Retinal pigment epithelial cell (primary cell): ENCODE results near the gene HOXC4.

ENCODE experiments used
- DNase-seq: peaks from one replicate; pipeline ENCODE4 v3.0.0-alpha.2; 2010; ENCODE audit warnings: low read depth
- H3K4me3 ChIP-seq: 2 replicates; pipeline ENCODE4 v1.5.1; 2011; ENCODE audit warnings: mild to moderate bottlenecking, low read length, control low read depth, moderate library complexity
- CTCF ChIP-seq: conservative IDR thresholded peaks from 2 replicates; pipeline ENCODE4 v1.5.1; 2011; ENCODE audit warnings: low read depth, low read length, control low read depth, inconsistent platforms

Gene HOXC4

DNA sequence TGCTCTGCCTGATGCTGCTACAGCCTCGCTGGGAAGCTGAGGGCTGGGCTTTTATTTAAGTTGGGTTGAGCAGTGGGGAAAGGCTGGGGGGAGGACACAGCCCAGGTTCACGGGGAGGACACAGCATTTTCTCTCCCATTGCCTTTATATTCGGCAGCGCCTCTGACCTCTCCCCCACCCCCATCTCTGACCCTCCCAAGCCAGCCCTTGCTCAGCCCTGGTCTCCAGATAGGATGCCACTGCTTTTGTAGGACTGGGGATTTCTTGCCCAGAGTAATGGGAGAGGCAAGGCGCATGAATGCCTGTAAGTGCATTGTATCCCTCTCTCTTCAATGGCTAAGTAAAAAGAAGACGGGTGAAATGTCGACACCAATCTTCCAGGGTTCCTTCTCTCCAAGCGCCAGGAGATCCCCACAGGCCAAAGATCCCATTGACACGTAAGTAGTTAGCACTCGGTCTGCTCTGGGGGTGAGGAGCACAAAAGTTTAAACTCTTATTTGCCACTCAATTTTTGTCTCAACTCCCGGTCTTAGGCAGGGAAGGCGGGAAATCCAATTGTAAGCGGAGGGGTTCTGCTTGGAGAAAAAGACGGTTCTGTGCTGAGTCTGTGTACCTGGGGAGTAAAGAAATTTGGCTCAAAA, 4.6 kb downstream of the HOXC4 start:
- TF ChIP-seq CTCF: no peak
- no peak overlapping the region for H3K4me3 ChIP-seq
- DNase-seq: no peak

DNA sequence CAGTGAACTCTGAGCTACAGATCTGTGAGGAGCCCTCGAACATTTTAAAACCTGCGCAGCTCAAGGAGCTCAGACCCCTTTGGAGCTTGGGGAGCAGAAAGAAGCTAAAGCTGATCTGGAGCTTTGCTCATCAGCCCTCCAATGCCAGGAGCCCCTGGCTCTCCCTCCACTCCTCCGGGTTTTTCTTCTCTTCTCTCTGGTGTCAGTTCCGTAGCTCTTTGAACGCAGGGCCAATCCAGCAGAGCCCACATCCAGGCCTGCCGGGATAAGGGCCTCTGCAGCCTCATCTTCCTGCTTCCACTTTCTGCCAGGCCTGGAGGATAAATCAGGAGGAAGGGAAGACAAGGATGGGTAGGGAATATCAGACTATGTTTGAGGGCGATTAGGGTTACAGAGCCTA, 6.0 kb downstream of the HOXC4 start:
- H3K4me3 ChIP-seq: no peak overlapping the region
- TF ChIP-seq CTCF: no peak
- DNase-seq: no peak

DNA sequence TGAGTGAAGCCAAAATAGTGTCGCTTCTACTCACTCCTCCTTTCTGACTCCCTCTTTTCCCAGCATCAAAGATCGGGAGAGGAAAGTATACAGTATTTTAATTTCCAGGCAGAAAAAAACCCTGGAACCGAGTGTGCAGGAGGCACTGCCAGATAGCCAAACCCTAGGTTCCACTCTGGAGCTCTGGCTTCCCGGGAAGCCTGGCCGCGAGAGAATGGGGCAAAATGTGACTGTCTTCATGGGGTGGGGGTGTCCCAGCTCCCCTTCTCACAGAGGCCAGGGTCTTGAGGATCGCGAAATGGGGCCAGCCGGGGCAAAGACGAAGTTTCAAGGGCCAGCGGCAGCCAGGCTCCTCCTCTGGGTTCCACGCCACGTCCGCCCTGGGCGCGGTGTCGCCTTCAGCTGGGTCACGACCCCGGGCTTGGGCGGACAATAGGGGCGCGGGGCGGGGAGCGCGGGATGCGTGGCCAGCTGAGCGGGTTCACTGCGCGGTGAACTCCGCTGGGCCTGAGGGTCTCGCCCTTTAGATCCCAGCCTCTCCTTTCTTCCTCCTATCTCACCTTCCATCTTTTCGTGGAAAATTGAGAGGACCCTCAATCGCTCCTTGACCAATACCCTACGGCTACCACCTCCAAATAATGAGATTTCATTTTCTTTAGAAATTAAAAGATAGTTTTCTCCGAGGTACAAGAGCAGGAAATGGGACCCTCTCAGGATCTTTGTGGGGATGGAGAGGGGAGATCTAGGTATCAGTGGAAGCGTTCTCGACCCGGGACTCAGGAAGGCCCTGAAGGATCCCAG, 6.7 kb downstream of the HOXC4 start:
- no peak for TF ChIP-seq CTCF
- H3K4me3 ChIP-seq: no peak overlapping the region
- no peak for DNase-seq

DNA sequence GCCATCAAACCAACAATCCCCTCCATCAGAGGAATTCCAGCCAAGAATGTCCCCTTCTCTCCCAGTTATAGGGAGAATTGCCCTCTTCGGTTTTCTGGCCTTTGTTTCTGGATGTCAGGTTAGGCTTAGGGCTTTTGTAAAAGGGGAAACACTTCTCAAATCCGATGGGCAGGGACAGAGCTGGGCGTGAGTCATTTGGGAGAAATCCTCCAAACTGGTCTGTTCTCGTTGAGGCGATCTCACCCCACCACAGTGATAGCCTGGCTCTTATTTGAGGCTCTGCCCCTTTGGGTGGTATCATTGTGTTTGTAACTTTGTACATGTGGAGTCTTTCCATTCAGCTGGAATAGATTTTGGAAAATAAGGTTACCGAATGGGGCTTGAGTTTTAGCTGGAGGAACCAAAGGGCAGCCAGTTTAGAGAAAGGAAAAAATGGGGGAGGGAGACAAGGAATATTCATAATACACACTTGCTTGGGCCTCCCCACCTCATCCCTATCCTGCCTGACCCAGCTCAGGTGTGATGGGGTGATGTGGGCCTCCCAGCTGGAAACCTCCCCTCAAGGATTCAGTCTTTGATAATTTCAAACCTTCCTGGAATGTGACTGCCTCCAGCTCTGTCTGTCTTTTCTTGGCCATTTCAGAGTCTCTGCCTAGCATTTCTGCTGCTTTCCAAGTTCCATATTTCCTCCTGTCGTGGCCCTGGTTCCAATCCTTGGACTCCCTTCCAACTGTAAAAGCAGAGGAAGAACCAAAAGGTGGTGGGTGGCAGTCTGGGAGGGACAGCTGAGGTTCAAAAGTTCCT, 7.5 kb downstream of the HOXC4 start:
- no peak for DNase-seq
- no peak for TF ChIP-seq CTCF
- H3K4me3 ChIP-seq: no peak overlapping the region

DNA sequence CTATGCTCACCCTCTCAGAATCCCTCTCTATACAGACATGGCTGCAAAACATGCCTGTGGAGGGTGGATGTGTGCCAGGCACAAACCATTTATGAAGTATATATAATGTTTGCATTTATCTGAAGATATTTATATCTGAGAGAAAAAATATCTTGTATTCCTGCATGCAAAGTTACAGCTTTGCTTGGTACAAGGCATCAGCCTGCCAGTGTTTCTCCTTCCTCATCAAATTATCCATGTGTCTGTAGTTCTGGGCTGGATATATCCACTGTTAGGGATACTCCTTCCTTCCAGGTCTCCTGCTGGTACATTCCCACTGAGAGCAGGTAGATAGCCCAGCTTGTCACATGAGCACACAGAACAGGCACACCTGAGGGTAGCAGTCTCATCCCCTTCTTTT, 12.0 kb downstream of the HOXC4 start:
- DNase-seq: no peak
- no peak overlapping the region for H3K4me3 ChIP-seq
- no peak for TF ChIP-seq CTCF

DNA sequence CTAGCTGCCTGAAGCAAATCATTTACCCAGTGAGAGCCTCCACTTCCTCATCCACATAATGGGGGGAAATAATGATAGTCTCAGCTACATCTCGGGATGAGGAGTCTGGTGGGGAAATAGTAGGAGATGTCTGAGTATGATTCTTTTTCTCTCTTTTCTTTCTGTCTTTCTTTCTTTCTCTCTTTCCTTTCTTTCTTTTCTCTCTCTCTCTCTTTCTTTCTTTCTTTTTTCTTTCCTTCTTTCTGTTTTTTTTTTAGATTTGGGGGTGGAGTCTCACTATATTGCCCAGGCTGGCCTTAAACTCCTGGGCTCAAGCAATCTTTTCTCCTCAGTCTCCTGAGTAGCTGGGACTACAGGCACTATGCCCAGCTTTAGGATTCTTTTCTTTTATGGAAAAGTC, 12.8 kb downstream of the HOXC4 start:
- no peak overlapping the region for H3K4me3 ChIP-seq
- no peak for TF ChIP-seq CTCF
- no peak for DNase-seq
